Activated CD8-positive, alpha-beta memory T cell treated with anti-CD3 and anti-CD28 coated beads, Interleukin-2, amount 50 U/mL, for 24 hours (primary cell): Measurements from ENCODE around the gene DNAH14.

Source experiments
- DNase-seq: peaks from one replicate; pipeline ENCODE4 v3.0.0-alpha.2; 2020; ENCODE audit errors: extremely low read depth

The DNAH14 gene

GRCh38 chr1:225406976-225407725 is 477.7 kb downstream of the DNAH14 start:
- DNase-seq = no peak

- no peak for DNase-seq
These were observed 478.3 kb downstream of the DNAH14 start for GRCh38 chr1:225407755-225408154.

GRCh38 chr1:225408249-225408648 is 478.8 kb downstream of the DNAH14 start:
- no peak for DNase-seq

- DNase-seq = no peak
These were observed 479.6 kb downstream of the DNAH14 start for GRCh38 chr1:225409051-225409450.

- no peak for DNase-seq
These were observed 480.6 kb downstream of the DNAH14 start for GRCh38 chr1:225410036-225410435.

- no peak for DNase-seq
These were observed 482.8 kb downstream of the DNAH14 start for GRCh38 chr1:225412321-225412720.

GRCh38 chr1:225412803-225413351 is 483.4 kb downstream of the DNAH14 start:
- no peak for DNase-seq

GRCh38 chr1:225413708-225414375 is 484.4 kb downstream of the DNAH14 start:
- no peak for DNase-seq

GRCh38 chr1:225415307-225415706 is 485.8 kb downstream of the DNAH14 start:
- no peak for DNase-seq

GRCh38 chr1:225415967-225416745 is 486.7 kb downstream of the DNAH14 start:
- DNase-seq = no peak

- DNase-seq = no peak
These were observed 488.6 kb downstream of the DNAH14 start for GRCh38 chr1:225418059-225418458.

GRCh38 chr1:225418598-225418997 is 489.1 kb downstream of the DNAH14 start:
- DNase-seq = no peak

GRCh38 chr1:225422031-225422605 is 492.6 kb downstream of the DNAH14 start:
- no peak for DNase-seq

GRCh38 chr1:225422795-225423517 is 493.5 kb downstream of the DNAH14 start:
- DNase-seq = no peak

- DNase-seq = no peak
These were observed 494.0 kb downstream of the DNAH14 start for GRCh38 chr1:225423518-225423855.

- DNase-seq = no peak
These were observed 495.2 kb downstream of the DNAH14 start for GRCh38 chr1:225424562-225425200.

- no peak for DNase-seq
These were observed 495.8 kb downstream of the DNAH14 start for GRCh38 chr1:225425201-225425786.

- DNase-seq = no peak
These were observed 497.1 kb downstream of the DNAH14 start for GRCh38 chr1:225426395-225427234.

GRCh38 chr1:225427235-225428067 is 498.0 kb downstream of the DNAH14 start, which contains the start of gene LBR:
Gene LBR, minus strand, starts transcription at chr1:225428038. Its CDS starts 3,963 bp downstream, at chr1:225424075.
- DNase-seq = no peak
